A673 (cell line): ENCODE data around the gene RABGAP1L. TPM values are rescaled to one million over a fixed set of nuclear protein-coding genes. Genes with fewer than 3 reads are reported as not detected.
"Not testable (repeated sequence)": the region's sequence is repeated elsewhere in the genome, so short reads cannot be mapped to it uniquely, and the experiment has no call there.

ENCODE experiments used
- BruUV-seq: library from RNA; stranded (reverse); fragments of 400-500 nt; replicated peaks from 2 replicates; lab custom pipeline; 2021; lab: Mats Ljungman, UMichigan
- CTCF ChIA-PET: fragments of 300-600 bp; sonication (Branson Sonifier 250); formaldehyde crosslinking; loops from one replicate; lab custom pipeline; 2022; ENCODE audit warnings: antibody characterized with exemption; lab: Charles Lee
- POLR2A ChIA-PET: fragments of 300-600 bp; sonication (Branson Sonifier 250); formaldehyde crosslinking; loops from one replicate; lab custom pipeline; 2022; ENCODE audit warnings: antibody characterized with exemption; ENCODE audit not compliant: low non-redundant PET; lab: Charles Lee
- DNase-seq: peaks from one replicate; pipeline ENCODE4 v3.0.0-alpha.2; 2015; ENCODE audit warnings: low spot score
- H3K27ac ChIP-seq: fragments of 200-600 bp; sonication (generic); 2 replicates; pipeline ENCODE4 v1.5.1; 2016; ENCODE audit warnings: mixed run types, low read depth, mild to moderate bottlenecking, mixed read lengths, antibody characterized with exemption, low read length; ENCODE audit not compliant: poor library complexity, severe bottlenecking
- H3K27me3 ChIP-seq: fragments of 200-600 bp; sonication (generic); replicated peaks from 2 replicates; pipeline ENCODE4 v1.6.1; 2017; ENCODE audit warnings: mixed run types, low read depth, mild to moderate bottlenecking, mixed read lengths, antibody characterized with exemption, low read length; ENCODE audit not compliant: insufficient read depth, poor library complexity
- H3K36me3 ChIP-seq: fragments of 200-600 bp; sonication (generic); 2 replicates; pipeline ENCODE4 v1.6.1; 2016; ENCODE audit warnings: mixed run types, mild to moderate bottlenecking, mixed read lengths, antibody characterized with exemption, low read length; ENCODE audit not compliant: insufficient read depth, poor library complexity, severe bottlenecking
- H3K4me1 ChIP-seq: fragments of 200-600 bp; sonication (generic); 2 replicates; pipeline ENCODE4 v1.6.1; 2017; ENCODE audit warnings: mixed run types, mild to moderate bottlenecking, mixed read lengths, antibody characterized with exemption, low read length; ENCODE audit not compliant: insufficient read depth, poor library complexity, severe bottlenecking
- H3K4me3 ChIP-seq: fragments of 200-600 bp; sonication (generic); 2 replicates; pipeline ENCODE4 v1.5.1; 2016; ENCODE audit warnings: low read depth, mixed run types, mild to moderate bottlenecking, mixed read lengths, low read length; ENCODE audit not compliant: poor library complexity, severe bottlenecking
- H3K9me3 ChIP-seq: fragments of 200-600 bp; sonication (generic); 2 replicates; pipeline ENCODE4 v1.6.1; 2016; ENCODE audit warnings: mixed run types, low read depth, mild to moderate bottlenecking, mixed read lengths, antibody characterized with exemption, low read length; ENCODE audit not compliant: poor library complexity, severe bottlenecking
- CTCF ChIP-seq: fragments of 300-800, 200-600 bp; sonication (generic); conservative IDR thresholded peaks from 2 replicates; pipeline ENCODE4 v1.5.1; 2017; ENCODE audit warnings: low read depth, mild to moderate bottlenecking, antibody characterized with exemption, low read length, moderate library complexity, mixed read lengths
- EZH2 ChIP-seq: fragments of 200-600 bp; sonication (generic); IDR thresholded peaks from 2 replicates; pipeline ENCODE4 v1.6.1; 2017; ENCODE audit warnings: borderline replicate concordance, low read depth, mild to moderate bottlenecking, mixed read lengths, antibody characterized with exemption, low read length; ENCODE audit not compliant: poor library complexity, severe bottlenecking
- intact Hi-C: fragments of 100-400 bp; cut with micrococcal nuclease; formaldehyde crosslinking; loops from one replicate; pipeline ENCODE4 v1.10.0; 2022; ENCODE audit not compliant: unreplicated experiment
- total RNA-seq: library from RNA; stranded (reverse); gene quantifications from 2 replicates; pipeline ENCODE4 v1.2.3, GENCODE V29; 2021

Gene RABGAP1L
- total RNA-seq, 1 experiment from 2014 or later, result 19.3 TPM

GRCh38 chr1:174690266-174690665 is 530.9 kb downstream of the RABGAP1L start:
- Histone ChIP-seq H3K27me3 (no peaks in the 10 kb centered on the region), H3K36me3 (no peaks in the 10 kb centered on the region), H3K4me3 (no peak overlapping the region), H3K27ac (no peak overlapping the region), H3K4me1 (no peaks in the 10 kb centered on the region), H3K9me3 (no peaks in the 10 kb centered on the region)
- DNase-seq, result no peak
- TF ChIP-seq EZH2, result no peak
- TF ChIP-seq CTCF, result no peak
- POLR2A ChIA-PET, result no interaction called here
- no TSS peak for BruUV-seq
- CTCF ChIA-PET, result no interaction called here
- intact Hi-C loops, result no loop called here

- no peaks in the 10 kb centered on the region for H3K27me3 ChIP-seq
- H3K27ac ChIP-seq, result no peak overlapping the region
- POLR2A ChIA-PET, result no interaction called here
- no TSS peak for BruUV-seq
- DNase-seq, result peak; percentile 6
- CTCF ChIA-PET, result interaction anchor here (0.5 kb wide), 1 partner anchor 508 kb away, joined by 3 read pairs; no protein-coding TSS in a partner anchor
- no peaks in the 10 kb centered on the region for H3K4me1 ChIP-seq
- intact Hi-C loops, result no loop called here
- no peak overlapping the region for H3K4me3 ChIP-seq
- H3K36me3 ChIP-seq, result no peaks in the 10 kb centered on the region
- no peaks in the 10 kb centered on the region for H3K9me3 ChIP-seq
- no peak for TF ChIP-seq CTCF
- TF ChIP-seq EZH2, result no peak
Observed at GRCh38 chr1:174692313-174692712, 533.0 kb downstream of the RABGAP1L start.

DNA sequence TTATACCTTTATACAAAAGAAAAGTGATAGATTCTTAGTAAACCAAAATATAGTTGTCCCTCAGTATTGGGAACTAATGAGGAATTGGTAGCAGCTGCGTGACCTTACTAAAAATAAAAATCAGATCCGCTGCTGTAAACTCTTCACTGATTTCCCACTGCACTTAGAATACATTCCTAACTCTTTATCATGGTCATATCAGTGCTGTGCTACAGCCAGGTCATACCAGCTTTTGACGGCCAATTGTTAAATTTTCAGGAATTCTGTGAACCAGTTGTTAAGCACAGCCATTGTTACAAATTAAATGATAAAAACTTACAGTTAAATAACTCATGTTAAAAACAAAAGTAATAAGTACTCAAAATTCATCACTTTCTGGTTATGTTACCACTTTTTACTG is 533.8 kb downstream of the RABGAP1L start:
- Histone ChIP-seq H3K4me1 (no peaks in the 10 kb centered on the region), H3K9me3 (no peaks in the 10 kb centered on the region), H3K27ac (no peak overlapping the region), H3K27me3 (no peaks in the 10 kb centered on the region), H3K4me3 (no peak overlapping the region), H3K36me3 (no peaks in the 10 kb centered on the region)
- ChIA-PET CTCF (no interaction called here), POLR2A (no interaction called here)
- BruUV-seq, result no TSS peak
- intact Hi-C loops, result no loop called here
- TF ChIP-seq CTCF (no peak), EZH2 (no peak)
- DNase-seq, result no peak

DNA sequence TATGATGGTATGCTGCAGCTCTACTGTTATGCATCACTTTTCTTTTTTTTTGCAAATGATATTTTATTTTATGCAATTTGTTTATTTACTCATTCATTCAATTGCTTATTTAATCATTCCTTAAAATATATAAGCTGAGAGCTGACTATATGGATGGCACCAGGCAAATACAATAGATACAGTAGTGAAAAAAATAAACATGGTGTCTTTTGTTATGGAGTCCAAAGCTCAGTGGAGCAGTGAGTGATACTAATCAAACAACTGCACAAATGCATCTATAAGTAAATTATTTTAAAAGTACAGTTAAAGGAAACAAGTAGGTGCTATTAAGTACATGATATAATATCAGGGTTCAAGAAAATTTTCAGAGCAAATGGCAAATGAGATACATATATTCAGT is 534.2 kb downstream of the RABGAP1L start:
- H3K27ac ChIP-seq, BruUV-seq, intact Hi-C loops, H3K4me3 ChIP-seq, DNase-seq, CTCF ChIA-PET, H3K4me1 ChIP-seq, H3K9me3 ChIP-seq, POLR2A ChIA-PET, H3K27me3 ChIP-seq, H3K36me3 ChIP-seq: not testable (repeated sequence)
